22Rv1 (cell line): Measurements from ENCODE around the gene GNPTAB.

Experiments used
- CTCF ChIP-seq: fragments of 450-650 bp; IDR thresholded peaks from 2 replicates; pipeline ENCODE4 v1.5.1; 2017; ENCODE audit warnings: mild to moderate bottlenecking
- ZFX ChIP-seq: fragments of 450-650 bp; IDR thresholded peaks from 2 replicates; pipeline ENCODE4 v1.6.1; 2017; ENCODE audit warnings: antibody characterized with exemption, borderline replicate concordance

DNA sequence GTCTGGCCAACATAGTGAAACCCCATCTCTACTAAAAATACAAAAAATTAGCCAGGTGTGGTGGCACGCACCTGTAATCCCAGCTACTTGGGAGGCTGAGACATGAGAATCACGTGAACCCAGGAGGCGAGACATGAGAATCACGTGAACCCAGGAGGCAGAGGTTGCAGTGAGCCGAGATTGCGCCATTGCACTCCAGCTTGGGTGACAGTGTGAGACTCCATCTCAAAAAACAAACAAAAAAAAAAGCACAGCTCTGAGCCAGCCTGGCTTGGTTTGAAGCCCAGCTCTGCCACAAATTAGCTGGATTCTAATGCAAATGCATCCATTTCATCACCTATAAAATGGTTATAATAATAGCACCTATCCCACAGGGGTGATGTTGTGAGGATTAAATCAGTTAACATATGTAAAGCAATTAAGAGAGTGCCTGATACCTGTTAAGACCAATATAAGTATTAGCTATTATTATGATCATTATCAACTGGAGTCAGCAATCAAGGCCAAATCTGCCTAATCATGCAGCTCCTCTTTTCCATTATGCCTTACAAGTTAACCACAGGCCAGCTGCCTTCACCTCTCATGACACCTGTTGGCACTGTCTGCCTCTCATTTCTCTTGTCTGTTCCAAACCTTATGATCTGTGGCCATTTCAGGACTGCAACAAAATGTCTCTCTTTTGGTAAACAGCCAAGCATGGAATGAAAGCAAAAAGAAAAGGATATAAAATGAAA lies 2.1 kb downstream of the GNPTAB start:
- no peak for TF ChIP-seq CTCF
- TF ChIP-seq ZFX: no peak
